ENCODE measurements around the gene LENG1.

The LENG1 gene

GRCh38 chr19:54141356-54141755 is 18.2 kb downstream of the LENG1 start:
- no peak for DNase-seq (ENCODE audit: low spot score)

GRCh38 chr19:54138489-54139256 is 20.8 kb downstream of the LENG1 start:
- DNase-seq (ENCODE audit: low spot score) = no peak

- no peak for DNase-seq (ENCODE audit: low spot score)
Observed at GRCh38 chr19:54137699-54138488, 21.6 kb downstream of the LENG1 start, which contains the start of gene CNOT3. TSS of gene CNOT3 (plus strand) at chr19:54137762. CDS start at chr19:54142979, 5,217 bp downstream.

GRCh38 chr19:54136864-54137698 is 22.4 kb downstream of the LENG1 start:
- DNase-seq (ENCODE audit: low spot score) = peak; percentile 100

GRCh38 chr19:54136086-54136863 is 23.2 kb downstream of the LENG1 start:
- DNase-seq (ENCODE audit: low spot score) = peak; percentile 31

- no peak for DNase-seq (ENCODE audit: low spot score)
Observed at GRCh38 chr19:54133957-54134590, 25.4 kb downstream of the LENG1 start.

- no peak for DNase-seq (ENCODE audit: low spot score)
Observed at GRCh38 chr19:54133312-54133956, 26.1 kb downstream of the LENG1 start.

GRCh38 chr19:54129617-54129996 is 29.9 kb downstream of the LENG1 start:
- DNase-seq (ENCODE audit: low spot score) = no peak

GRCh38 chr19:54128796-54129616 is 30.5 kb downstream of the LENG1 start:
- DNase-seq (ENCODE audit: low spot score) = no peak

- DNase-seq (ENCODE audit: low spot score) = no peak
Observed at GRCh38 chr19:54128441-54128725, 31.1 kb downstream of the LENG1 start.

- DNase-seq (ENCODE audit: low spot score) = no peak
Observed at GRCh38 chr19:54127688-54128440, 31.7 kb downstream of the LENG1 start.

GRCh38 chr19:54125713-54126112 is 33.8 kb downstream of the LENG1 start:
- DNase-seq (ENCODE audit: low spot score) = no peak

- DNase-seq (ENCODE audit: low spot score) = no peak
Observed at GRCh38 chr19:54124393-54124792, 35.1 kb downstream of the LENG1 start.

- no peak for DNase-seq (ENCODE audit: low spot score)
Observed at GRCh38 chr19:54123682-54124081, 35.8 kb downstream of the LENG1 start.

- DNase-seq (ENCODE audit: low spot score) = no peak
Observed at GRCh38 chr19:54121259-54121658, 38.3 kb downstream of the LENG1 start.

- peak; percentile 98 for DNase-seq (ENCODE audit: low spot score)
Observed at GRCh38 chr19:54115109-54116063, 44.1 kb downstream of the LENG1 start, which contains the start of the genes PRPF31 and TFPT. TSS of gene PRPF31 (plus strand) at chr19:54115754. CDS start at chr19:54118279, 2,525 bp downstream. TSS of gene TFPT (minus strand) at chr19:54115657. CDS start at chr19:54115269, 388 bp downstream.

GRCh38 chr19:54114340-54115108 is 45.0 kb downstream of the LENG1 start:
- DNase-seq (ENCODE audit: low spot score) = no peak

Measured in HuH-7 (cell line).